Spleen (tissue), 11 donors: ENCODE measurements around the gene PCSK6. TPM values are rescaled to one million over a fixed set of nuclear protein-coding genes. Genes with fewer than 3 reads are reported as not detected.
"Not testable (repeated sequence)": the region's sequence is repeated elsewhere in the genome, so short reads cannot be mapped to it uniquely, and the experiment has no call there.

ENCODE experiments used
- DNase-seq: peaks from one replicate; pipeline ENCODE4 v3.0.0-alpha.2; 2020
- H3K27ac ChIP-seq, 8 donors: fragments of 200-600 bp; sonication (generic) in 7 of 8; 1 replicate in 4 of 8; 2 replicates in 4 of 8; pipeline versions ENCODE4 v1.5.0 to v1.8.0; 2016 to 2021; ENCODE audit warnings: inconsistent platforms in 4 of 8, mild to moderate bottlenecking in 4 of 8, moderate library complexity in 1 of 8
- H3K27me3 ChIP-seq, 7 donors: fragments of 200-600 bp; sonication (generic) in 6 of 7; replicated peaks in 1 of 7; 1 replicate in 4 of 7; 2 replicates in 3 of 7; pipeline versions ENCODE4 v1.5.0 to v1.8.0; 2016 to 2021; ENCODE audit warnings: inconsistent platforms in 3 of 7, mild to moderate bottlenecking in 1 of 7
- H3K36me3 ChIP-seq, 6 donors: fragments of 200-600 bp; sonication (generic) in 5 of 6; 1 replicate in 4 of 6; 2 replicates in 2 of 6; pipeline versions ENCODE4 v1.5.0 to v1.8.0; 2016 to 2021; ENCODE audit warnings: inconsistent platforms in 2 of 6
- H3K4me1 ChIP-seq, 6 donors: fragments of 200-600 bp; sonication (generic) in 5 of 6; 1 replicate in 3 of 6; 2 replicates in 3 of 6; pipeline versions ENCODE4 v1.5.0 to v1.8.0; 2016 to 2021; ENCODE audit warnings: inconsistent platforms in 3 of 6
- H3K4me3 ChIP-seq, 8 donors: fragments of 200-600 bp; sonication (generic) in 7 of 8; 1 replicate in 4 of 8; 2 replicates in 4 of 8; pipeline versions ENCODE4 v1.5.0 to v1.8.0; 2016 to 2021; ENCODE audit warnings: inconsistent platforms in 4 of 8, mild to moderate bottlenecking in 4 of 8, moderate library complexity in 2 of 8
- H3K9me3 ChIP-seq, 8 donors: fragments of 200-600 bp; sonication (generic) in 7 of 8; 1 replicate in 4 of 8; 2 replicates in 4 of 8; pipeline versions ENCODE4 v1.5.0 to v1.8.0; 2016 to 2021; ENCODE audit warnings: inconsistent platforms in 4 of 8
- CTCF ChIP-seq, 11 experiments: fragments of 200-600 bp in 7 of 11; fragments of 450-650 bp in 4 of 11; sonication (generic) in 4 of 11; IDR thresholded peaks in 8 of 11; conservative IDR thresholded peaks in 3 of 11; 1 replicate in 7 of 11; 2 replicates in 4 of 11; pipeline versions ENCODE4 v1.4.0 to v1.8.0; 2016 to 2021; ENCODE audit warnings: antibody characterized with exemption in 11 of 11, inconsistent platforms in 4 of 11, mild to moderate bottlenecking in 1 of 11
- POLR2A ChIP-seq, 3 donors: fragments of 450-650 bp; IDR thresholded peaks; one replicate each; pipeline ENCODE4 v1.5.1; 2017; ENCODE audit warnings: antibody characterized with exemption in 3 of 3, mild to moderate bottlenecking in 1 of 3
- POLR2AphosphoS5 ChIP-seq, 3 donors: sonication (generic); formaldehyde crosslinking; IDR thresholded peaks; one replicate each; pipeline ENCODE4 v1.5.1; 2017; ENCODE audit warnings: antibody characterized with exemption in 3 of 3
- WGBS, 5 donors: extraction: QIAGEN DNeasy Blood & Tissue Kit in 3 of 5; methylation state at CpG; one replicate each; pipeline versions ENCODE4 v1.1.5 to v1.1.7; 2013 to 2018; 5-methylcytosine and 5-hydroxymethylcytosine counted together
- intact Hi-C: fragments of 100-400 bp; cut with DNase I; formaldehyde crosslinking; loops from one replicate; pipeline ENCODE4 v1.15.0; 2023; ENCODE audit warnings: low total_unique reads
- polyA plus RNA-seq, 3 donors: library from polyadenylated mRNA; stranded (reverse); fragments of 200-250 nt; gene quantifications; one replicate each; pipeline ENCODE4 v1.2.1, GENCODE V29; 2013
- total RNA-seq, 7 donors: library from RNA; depleted of rRNA in 3 of 7; stranded (reverse); fragments of >200 nt in 3 of 7; fragmentation: NEBNext Ultra II Directional in 4 of 7; extraction: Animal tissue kit (Norgen Biotek cat#: 25700) in 4 of 7; gene quantifications; one replicate each; pipeline versions ENCODE4 v1.1.0 to v1.2.1, GENCODE V29; 2016 to 2021
- donor health status: healthy with polysubstance abuse.
- donor health status: DM: no; HTN: no; CAD: no; lungs with moderate emphysema.
- donor health status: DM: no; HTN: no; CAD: no.
- donor health status: Bipolar disorder and iron deficiency.
- donor health status: healthy.
- donor health status: DM: no; HTN: no; CAD: no.
- donor health status: DM: yes; HTN: yes; CAD: no.

The PCSK6 gene
- total and polyA plus RNA-seq, 10 donors: 10.0 to 403 (median 252) TPM

- WGBS, 5 donors: 45 to 59% (median 49%) methylated on average over 14 of the region's 14 CpGs
- no peaks in the 10 kb centered on the region for H3K9me3 ChIP-seq
- peak overlapping the region; percentile 48 to 85 (median 80) for H3K27ac ChIP-seq
- DNase-seq: peak; percentile 61
- intact Hi-C loops: no loop called here
- H3K36me3 ChIP-seq: no peaks in the 10 kb centered on the region
- TF ChIP-seq POLR2A (IDR thresholded peaks at IDR 0.05) (no peak), POLR2AphosphoS5 (IDR thresholded peaks at IDR 0.05) (peak in 1 of 3 donors; percentile 26)
- H3K4me1 ChIP-seq: peaks cover 2 to 79% (median 45%) of the 10 kb centered on the region in 6 donors
- H3K4me3 ChIP-seq: no peak overlapping the region
- peaks cover 0 to 12% (median 0%) of the 10 kb centered on the region in 7 donors for H3K27me3 ChIP-seq
Measured at GRCh38 chr15:101456057-101456739, 33.3 kb downstream of the PCSK6 start.

DNA sequence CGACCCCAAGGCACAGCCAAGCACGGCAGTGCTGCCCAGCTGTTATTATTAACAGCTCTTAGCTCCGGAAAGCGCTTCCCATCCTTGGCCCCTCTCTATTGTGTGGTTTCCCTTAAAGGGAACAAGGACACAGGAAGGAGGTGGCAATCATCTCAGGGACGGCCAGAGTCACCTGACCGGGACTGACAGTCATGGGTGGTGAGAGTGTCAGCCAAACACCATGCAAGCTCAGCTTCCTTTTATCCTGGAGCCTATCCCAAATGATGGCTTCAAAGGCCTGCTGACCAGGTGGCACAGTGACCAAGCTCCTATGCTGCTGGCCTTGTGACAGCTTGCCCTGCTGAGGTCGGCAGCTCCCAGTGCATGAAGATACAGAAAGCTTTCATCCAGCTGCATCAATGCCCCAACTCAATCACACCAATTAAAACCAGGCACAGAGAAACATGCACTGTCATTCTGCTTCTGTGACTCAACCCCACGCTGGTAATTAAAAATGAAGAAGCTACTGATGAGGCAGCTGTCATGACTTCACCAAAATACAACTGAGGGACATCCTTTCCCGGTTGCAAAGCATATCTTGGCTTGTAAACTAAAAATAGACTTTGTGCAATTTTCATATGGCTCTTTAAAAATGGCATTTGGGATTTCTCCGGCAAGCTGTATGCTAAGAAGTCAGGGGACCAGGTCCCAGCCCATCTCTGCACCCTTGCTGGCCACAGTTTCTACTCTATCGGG lies 34.0 kb downstream of the PCSK6 start:
- Histone ChIP-seq H3K27me3 (peaks cover 0 to 20% (median 0%) of the 10 kb centered on the region in 7 donors), H3K27ac (peak overlapping the region; percentile 48 to 85 (median 80))
- intact Hi-C loops: no loop called here

GRCh38 chr15:101454781-101455180 lies 34.7 kb downstream of the PCSK6 start:
- WGBS, 5 donors: 83 to 89% (median 83%) methylated on average over 5 of the region's 5 CpGs
- DNase-seq, H3K9me3 ChIP-seq, H3K4me3 ChIP-seq, H3K36me3 ChIP-seq, intact Hi-C loops: not testable (repeated sequence)
- H3K4me1 ChIP-seq: peaks cover 2 to 93% (median 57%) of the 10 kb centered on the region in 6 donors
- H3K27ac ChIP-seq: peak overlapping the region; percentile 48 to 85 (median 80)
- H3K27me3 ChIP-seq: peaks cover 0 to 23% (median 0%) of the 10 kb centered on the region in 7 donors

More for the DNA sequence above, 34.0 kb downstream of the PCSK6 start:
- WGBS, 5 donors: 12 to 22% (median 16%) methylated on average over 11 of the region's 11 CpGs
- Histone ChIP-seq H3K36me3 (no peaks in the 10 kb centered on the region), H3K4me3 (peak overlapping the region in 1 of 8 donors; percentile 3), H3K4me1 (peaks cover 2 to 86% (median 53%) of the 10 kb centered on the region in 6 donors), H3K9me3 (no peaks in the 10 kb centered on the region)
- no peak for TF ChIP-seq POLR2A (IDR thresholded peaks at IDR 0.05)
- peak; percentile 34 to 95 (median 90) for TF ChIP-seq POLR2AphosphoS5 (IDR thresholded peaks at IDR 0.05)
- TF ChIP-seq CTCF (IDR thresholded peaks at IDR 0.05 in 8 of 11, conservative IDR thresholded peaks at IDR 0.05 in 3 of 11): no peak
- DNase-seq: peak; percentile 85

- whole genome bisulfite sequencing, 5 donors: 69 to 81% (median 76%) methylated on average over 8 of the region's 8 CpGs
- Histone ChIP-seq H3K4me3 (no peak overlapping the region), H3K27ac (peak overlapping the region; percentile 48 to 85 (median 80)), H3K27me3 (peaks cover 0 to 23% (median 0%) of the 10 kb centered on the region in 7 donors), H3K36me3 (peaks cover 0 to 2% (median 0%) of the 10 kb centered on the region in 6 donors), H3K9me3 (no peaks in the 10 kb centered on the region), H3K4me1 (peaks cover 2 to 97% (median 59%) of the 10 kb centered on the region in 6 donors)
- no peak for DNase-seq
- intact Hi-C loops: no loop called here
- TF ChIP-seq POLR2AphosphoS5 (IDR thresholded peaks at IDR 0.05) (no peak), POLR2A (IDR thresholded peaks at IDR 0.05) (no peak), CTCF (IDR thresholded peaks at IDR 0.05 in 8 of 11, conservative IDR thresholded peaks at IDR 0.05 in 3 of 11) (no peak)
Measured at GRCh38 chr15:101454365-101454764, 35.1 kb downstream of the PCSK6 start.
